Measurements from ENCODE around the gene ARHGAP21.
"Not testable (repeated sequence)": the region's sequence is repeated elsewhere in the genome, so short reads cannot be mapped to it uniquely, and the experiment has no call there.

GRCh38 chr10:24619994-24620310 is 103.7 kb downstream of the ARHGAP21 start:
- not testable (repeated sequence) for TF ChIP-seq EZH2 (IDR thresholded peaks at IDR 0.05; ENCODE audit: low read depth, unreplicated experiment); REST (IDR thresholded peaks at IDR 0.05; ENCODE audit: unreplicated experiment); POLR2AphosphoS5 (IDR thresholded peaks at IDR 0.05; ENCODE audit: low read depth); CTCF (conservative IDR thresholded peaks at IDR 0.05; ENCODE audit: low read depth in 2 of 2); CREB1 (CRISPR knock-in tag; IDR thresholded peaks at IDR 0.05; ENCODE audit: low read depth); STAT1 (IDR thresholded peaks at IDR 0.05; ENCODE audit: unreplicated experiment); EZH2phosphoT487 (IDR thresholded peaks at IDR 0.05; ENCODE audit: unreplicated experiment); ZNF114 (CRISPR knock-in tag; IDR thresholded peaks at IDR 0.05); ZNF331 (CRISPR knock-in tag; IDR thresholded peaks at IDR 0.05; ENCODE audit: low read depth); NANOG (IDR thresholded peaks at IDR 0.05; ENCODE audit: borderline replicate concordance); ETS1 (IDR thresholded peaks at IDR 0.05)

Data from GM23338 (cell line).